HepG2 (cell line): ENCODE results near the gene PPP2R5D. TPM values are rescaled to one million over a fixed set of nuclear protein-coding genes. Genes with fewer than 3 reads are reported as not detected.

ENCODE experiments used
- CC2D1A ChIP-seq: sonication (generic); formaldehyde crosslinking; IDR thresholded peaks from 2 replicates; pipeline ENCODE4 v1.8.1; 2023; ENCODE audit warnings: mild to moderate bottlenecking, missing genetic modification reagents
- HOXA9 ChIP-seq: sonication (generic); formaldehyde crosslinking; IDR thresholded peaks from 2 replicates; pipeline ENCODE4 v1.8.1; 2022; ENCODE audit warnings: missing genetic modification reagents, mild to moderate bottlenecking, moderate library complexity, borderline replicate concordance
- KDM5A ChIP-seq: fragments of 200-600 bp; sonication (generic); IDR thresholded peaks from 2 replicates; pipeline ENCODE4 v1.7.0; 2018; ENCODE audit warnings: antibody characterized with exemption, mild to moderate bottlenecking, low read length, borderline replicate concordance
- KDM5B ChIP-seq: sonication (generic); formaldehyde crosslinking; IDR thresholded peaks from 2 replicates; pipeline ENCODE4 v1.4.0; 2020; ENCODE audit warnings: missing genetic modification reagents, mild to moderate bottlenecking, borderline replicate concordance
- MXD4 ChIP-seq: IDR thresholded peaks from 2 replicates; pipeline ENCODE4 v1.6.1; 2016; ENCODE audit warnings: mild to moderate bottlenecking, missing biosample characterization, missing genetic modification reagents
- NCOA5 ChIP-seq: sonication (generic); formaldehyde crosslinking; IDR thresholded peaks from 2 replicates; pipeline ENCODE4 v1.4.0; 2020; ENCODE audit warnings: missing genetic modification reagents
- ONECUT2 ChIP-seq: sonication (generic); formaldehyde crosslinking; IDR thresholded peaks from 2 replicates; pipeline ENCODE4 v1.4.0; 2020; ENCODE audit warnings: missing genetic modification reagents
- SAFB2 ChIP-seq: sonication (generic); formaldehyde crosslinking; IDR thresholded peaks from 2 replicates; pipeline ENCODE4 v1.5.1; 2020; ENCODE audit warnings: missing genetic modification reagents, low read depth, mild to moderate bottlenecking, borderline replicate concordance
- SIN3A ChIP-seq: IDR thresholded peaks from 2 replicates; pipeline ENCODE4 v1.6.1; 2011; ENCODE audit warnings: low read depth, mild to moderate bottlenecking, control low read depth, low read length, borderline replicate concordance
- ZFAT ChIP-seq: sonication (generic); formaldehyde crosslinking; conservative IDR thresholded peaks from 2 replicates; pipeline ENCODE4 v1.8.1; 2023; ENCODE audit warnings: missing genetic modification reagents, inconsistent platforms
- ZMYM4 ChIP-seq: sonication (generic); formaldehyde crosslinking; IDR thresholded peaks from 2 replicates; pipeline ENCODE4 v1.8.1; 2023; ENCODE audit warnings: mild to moderate bottlenecking, missing genetic modification reagents
- ZNF180 ChIP-seq: sonication (generic); formaldehyde crosslinking; IDR thresholded peaks from 2 replicates; pipeline ENCODE4 v1.4.0; 2020; ENCODE audit warnings: low read depth, missing genetic modification reagents, borderline replicate concordance
- ZNF33B ChIP-seq: sonication (generic); formaldehyde crosslinking; IDR thresholded peaks from 2 replicates; pipeline ENCODE4 v1.5.1; 2020; ENCODE audit warnings: mild to moderate bottlenecking, missing genetic modification reagents
- ZNF546 ChIP-seq: sonication (generic); formaldehyde crosslinking; conservative IDR thresholded peaks from 2 replicates; pipeline ENCODE4 v1.8.1; 2023; ENCODE audit warnings: mild to moderate bottlenecking, missing genetic modification reagents
- ZNF557 ChIP-seq: sonication (generic); formaldehyde crosslinking; IDR thresholded peaks from 2 replicates; pipeline ENCODE4 v1.4.0; 2020; ENCODE audit warnings: missing genetic modification reagents
- ZNF607 ChIP-seq: sonication (generic); formaldehyde crosslinking; IDR thresholded peaks from 2 replicates; pipeline ENCODE4 v1.5.1; 2020; ENCODE audit warnings: missing genetic modification reagents, mild to moderate bottlenecking, borderline replicate concordance
- ZNF83 ChIP-seq: sonication (generic); formaldehyde crosslinking; IDR thresholded peaks from 2 replicates; pipeline ENCODE4 v1.4.0; 2020; ENCODE audit warnings: missing genetic modification reagents, mild to moderate bottlenecking, borderline replicate concordance
- polyA plus RNA-seq, 8 experiments: library from polyadenylated mRNA; depleted of rRNA in 3 of 8; stranded (reverse) in 7 of 8; unstranded in 1 of 8; fragments of >200 nt; fragmentation: Illumina TruSeq in 4 of 8; extraction: Trizol in 4 of 8; gene quantifications; 2 replicates each; pipeline versions ENCODE4 v1.2.1 to v1.2.3, GENCODE V29; 2011 to 2016; ENCODE audit warnings: low read depth in 4 of 8, missing spikeins in 1 of 8, mixed read lengths in 1 of 8; ENCODE audit not compliant: insufficient read depth in 1 of 8
- total RNA-seq, 5 experiments: library from RNA; depleted of rRNA; stranded (reverse); fragments of >200 nt; fragmentation: Illumina TruSeq; extraction: Trizol; gene quantifications; 2 replicates each; pipeline ENCODE4 v1.2.3, GENCODE V29; 2016; ENCODE audit warnings: low read depth in 1 of 5
- TF ChIP-seq, protein P1 (sequence below): IDR thresholded peaks from 2 replicates; pipeline ENCODE4 v1.6.1; 2016; ENCODE audit warnings: mild to moderate bottlenecking
- TF ChIP-seq, protein P2 (sequence below): sonication (generic); formaldehyde crosslinking; IDR thresholded peaks from 2 replicates; pipeline ENCODE4 v1.5.0; 2020; ENCODE audit warnings: mild to moderate bottlenecking, missing genetic modification reagents, borderline replicate concordance
- TF ChIP-seq, protein P3 (sequence below): sonication (generic); formaldehyde crosslinking; IDR thresholded peaks from 2 replicates; pipeline ENCODE4 v1.4.0; 2020; ENCODE audit warnings: missing genetic modification reagents, borderline replicate concordance
- TF ChIP-seq, protein P4 (sequence below): sonication (generic); formaldehyde crosslinking; IDR thresholded peaks from 2 replicates; pipeline ENCODE4 v1.4.0; 2020; ENCODE audit warnings: missing genetic modification reagents
- TF ChIP-seq, protein P5 (sequence below): sonication (generic); formaldehyde crosslinking; IDR thresholded peaks from 2 replicates; pipeline ENCODE4 v1.5.0; 2020; ENCODE audit warnings: missing genetic modification reagents, mild to moderate bottlenecking, borderline replicate concordance

PPP2R5D gene
- total and polyA plus RNA-seq, 2 of the 13 experiments (the other 11 are each of a cell fraction or from before 2014, with no cell fraction given): 53.7 to 60.4 TPM

DNA sequence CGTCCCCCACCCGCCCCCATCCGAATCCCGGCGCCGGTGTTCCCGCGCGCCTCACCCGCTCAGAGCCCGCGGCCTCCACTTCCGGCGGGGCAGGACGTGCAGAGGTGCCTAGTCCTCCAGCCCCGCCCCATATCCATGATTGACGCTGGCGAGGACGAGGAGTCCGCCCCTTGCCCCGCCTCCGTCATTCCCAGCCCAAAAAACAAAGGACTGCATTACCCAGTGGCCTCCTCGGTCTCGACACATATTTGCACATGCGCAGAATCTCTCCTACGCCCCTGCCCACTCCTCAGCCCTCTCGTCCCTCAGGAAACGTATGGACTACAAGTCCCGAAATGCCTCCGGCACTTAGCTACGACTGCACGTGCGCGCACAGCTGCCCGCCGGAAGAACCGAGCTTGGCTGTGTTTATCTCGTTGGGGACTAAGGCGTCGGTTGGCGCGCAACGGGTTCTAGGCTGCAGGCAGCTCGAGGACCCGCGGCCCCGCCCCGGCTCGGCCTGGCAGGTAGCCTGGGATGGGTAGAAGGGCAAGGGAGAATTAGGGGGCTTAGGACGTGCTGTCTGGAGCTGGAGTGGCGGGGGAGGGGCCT lies 29.6 kb downstream of the PPP2R5D start, which contains the start of the genes KLHDC3 and MEA1 (continued):
- TF ChIP-seq ZNF33B (CRISPR knock-in tag): no peak
- no peak for TF ChIP-seq ZNF546 (CRISPR knock-in tag)
- TF ChIP-seq NCOA5: no peak
- TF ChIP-seq KDM5A: peak; percentile 89
- TF ChIP-seq ZNF557 (CRISPR knock-in tag): no peak
- TF ChIP-seq, protein P1, sequence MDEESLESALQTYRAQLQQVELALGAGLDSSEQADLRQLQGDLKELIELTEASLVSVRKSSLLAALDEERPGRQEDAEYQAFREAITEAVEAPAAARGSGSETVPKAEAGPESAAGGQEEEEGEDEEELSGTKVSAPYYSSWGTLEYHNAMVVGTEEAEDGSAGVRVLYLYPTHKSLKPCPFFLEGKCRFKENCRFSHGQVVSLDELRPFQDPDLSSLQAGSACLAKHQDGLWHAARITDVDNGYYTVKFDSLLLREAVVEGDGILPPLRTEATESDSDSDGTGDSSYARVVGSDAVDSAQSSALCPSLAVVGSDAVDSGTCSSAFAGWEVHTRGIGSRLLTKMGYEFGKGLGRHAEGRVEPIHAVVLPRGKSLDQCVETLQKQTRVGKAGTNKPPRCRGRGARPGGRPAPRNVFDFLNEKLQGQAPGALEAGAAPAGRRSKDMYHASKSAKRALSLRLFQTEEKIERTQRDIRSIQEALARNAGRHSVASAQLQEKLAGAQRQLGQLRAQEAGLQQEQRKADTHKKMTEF (CRISPR knock-in tag): peak; percentile 83; the same call in 1 of the 2 replicates
- TF ChIP-seq ZNF607: peak; percentile 80; the same call in 1 of the 2 replicates
- no peak for TF ChIP-seq ONECUT2 (CRISPR knock-in tag)
- TF ChIP-seq ZNF83 (CRISPR knock-in tag): peak; percentile 29; the same call in 1 of the 2 replicates
- no peak for TF ChIP-seq CC2D1A (CRISPR knock-in tag)
- TF ChIP-seq ZFAT: no peak
- TF ChIP-seq, protein P2, sequence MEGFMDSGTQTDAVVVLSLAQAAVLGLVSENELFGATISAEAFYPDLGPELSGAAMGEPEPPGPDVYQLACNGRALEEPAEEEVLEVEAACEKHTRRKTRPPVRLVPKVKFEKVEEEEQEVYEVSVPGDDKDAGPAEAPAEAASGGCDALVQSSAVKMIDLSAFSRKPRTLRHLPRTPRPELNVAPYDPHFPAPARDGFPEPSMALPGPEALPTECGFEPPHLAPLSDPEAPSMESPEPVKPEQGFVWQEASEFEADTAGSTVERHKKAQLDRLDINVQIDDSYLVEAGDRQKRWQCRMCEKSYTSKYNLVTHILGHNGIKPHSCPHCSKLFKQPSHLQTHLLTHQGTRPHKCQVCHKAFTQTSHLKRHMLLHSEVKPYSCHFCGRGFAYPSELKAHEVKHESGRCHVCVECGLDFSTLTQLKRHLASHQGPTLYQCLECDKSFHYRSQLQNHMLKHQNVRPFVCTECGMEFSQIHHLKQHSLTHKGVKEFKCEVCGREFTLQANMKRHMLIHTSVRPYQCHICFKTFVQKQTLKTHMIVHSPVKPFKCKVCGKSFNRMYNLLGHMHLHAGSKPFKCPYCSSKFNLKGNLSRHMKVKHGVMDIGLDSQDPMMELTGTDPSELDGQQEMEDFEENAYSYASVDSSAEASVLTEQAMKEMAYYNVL (CRISPR knock-in tag): no peak
- TF ChIP-seq SAFB2 (CRISPR knock-in tag): peak; percentile 55; the same call in 1 of the 2 replicates
- no peak for TF ChIP-seq HOXA9 (CRISPR knock-in tag)
- TF ChIP-seq SIN3A: peak; percentile 92; the same call in 1 of the 2 replicates
- peak; percentile 69; the same call in 1 of the 2 replicates for TF ChIP-seq MXD4 (CRISPR knock-in tag)
- no peak for TF ChIP-seq KDM5B (CRISPR knock-in tag)
- TF ChIP-seq, protein P3, sequence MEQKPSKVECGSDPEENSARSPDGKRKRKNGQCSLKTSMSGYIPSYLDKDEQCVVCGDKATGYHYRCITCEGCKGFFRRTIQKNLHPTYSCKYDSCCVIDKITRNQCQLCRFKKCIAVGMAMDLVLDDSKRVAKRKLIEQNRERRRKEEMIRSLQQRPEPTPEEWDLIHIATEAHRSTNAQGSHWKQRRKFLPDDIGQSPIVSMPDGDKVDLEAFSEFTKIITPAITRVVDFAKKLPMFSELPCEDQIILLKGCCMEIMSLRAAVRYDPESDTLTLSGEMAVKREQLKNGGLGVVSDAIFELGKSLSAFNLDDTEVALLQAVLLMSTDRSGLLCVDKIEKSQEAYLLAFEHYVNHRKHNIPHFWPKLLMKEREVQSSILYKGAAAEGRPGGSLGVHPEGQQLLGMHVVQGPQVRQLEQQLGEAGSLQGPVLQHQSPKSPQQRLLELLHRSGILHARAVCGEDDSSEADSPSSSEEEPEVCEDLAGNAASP (CRISPR knock-in tag): no peak; the same call in 1 of the 2 replicates
- TF ChIP-seq, protein P4, sequence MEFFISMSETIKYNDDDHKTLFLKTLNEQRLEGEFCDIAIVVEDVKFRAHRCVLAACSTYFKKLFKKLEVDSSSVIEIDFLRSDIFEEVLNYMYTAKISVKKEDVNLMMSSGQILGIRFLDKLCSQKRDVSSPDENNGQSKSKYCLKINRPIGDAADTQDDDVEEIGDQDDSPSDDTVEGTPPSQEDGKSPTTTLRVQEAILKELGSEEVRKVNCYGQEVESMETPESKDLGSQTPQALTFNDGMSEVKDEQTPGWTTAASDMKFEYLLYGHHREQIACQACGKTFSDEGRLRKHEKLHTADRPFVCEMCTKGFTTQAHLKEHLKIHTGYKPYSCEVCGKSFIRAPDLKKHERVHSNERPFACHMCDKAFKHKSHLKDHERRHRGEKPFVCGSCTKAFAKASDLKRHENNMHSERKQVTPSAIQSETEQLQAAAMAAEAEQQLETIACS (CRISPR knock-in tag): no peak
- TF ChIP-seq ZMYM4 (CRISPR knock-in tag): 0 out of 2 replicates have a peak, but pooled peaks have one; percentile 44
- no peak for TF ChIP-seq ZNF180 (CRISPR knock-in tag)
- TF ChIP-seq, protein P5, sequence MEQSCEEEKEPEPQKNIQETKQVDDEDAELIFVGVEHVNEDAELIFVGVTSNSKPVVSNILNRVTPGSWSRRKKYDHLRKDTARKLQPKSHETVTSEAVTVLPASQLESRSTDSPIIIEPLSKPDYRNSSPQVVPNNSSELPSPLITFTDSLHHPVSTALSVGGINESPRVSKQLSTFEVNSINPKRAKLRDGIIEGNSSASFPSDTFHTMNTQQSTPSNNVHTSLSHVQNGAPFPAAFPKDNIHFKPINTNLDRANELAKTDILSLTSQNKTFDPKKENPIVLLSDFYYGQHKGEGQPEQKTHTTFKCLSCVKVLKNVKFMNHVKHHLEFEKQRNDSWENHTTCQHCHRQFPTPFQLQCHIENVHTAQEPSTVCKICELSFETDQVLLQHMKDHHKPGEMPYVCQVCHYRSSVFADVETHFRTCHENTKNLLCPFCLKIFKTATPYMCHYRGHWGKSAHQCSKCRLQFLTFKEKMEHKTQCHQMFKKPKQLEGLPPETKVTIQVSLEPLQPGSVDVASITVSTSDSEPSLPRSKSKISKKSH: no peak; the same call in 1 of the 2 replicates
